ENCODE measurements around the gene CLMP.
A peak's percentile ranks its signal among the peaks of the same experiment; 100 is the strongest.

CLMP gene

DNA sequence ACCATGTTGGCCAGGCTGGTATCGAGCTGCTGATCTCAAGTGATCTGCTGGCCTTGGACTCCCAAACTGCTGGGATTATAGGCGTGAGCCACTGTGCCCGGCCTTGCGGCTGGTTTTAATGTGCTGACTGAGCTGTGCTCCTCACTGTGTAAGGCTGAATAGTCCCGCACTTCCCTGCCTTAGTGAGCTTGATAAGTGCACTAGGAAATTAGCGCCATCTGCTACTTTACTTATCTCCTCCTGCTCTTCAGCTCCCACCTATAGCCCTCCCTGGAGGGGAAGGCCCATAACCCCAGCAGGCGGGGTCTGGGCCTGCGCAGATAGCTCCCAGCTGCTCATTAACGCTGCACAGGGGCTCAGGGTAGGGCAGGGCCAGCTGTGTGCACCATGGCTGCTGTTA lies 49.4 kb downstream of the CLMP start:
- DNase-seq (ENCODE audit: low spot score) = no peak
- H3K27ac ChIP-seq = peak overlapping the region; percentile 80
- POLR2A ChIA-PET (ENCODE audit: low non-redundant PET) = no interaction called here
- CTCF ChIA-PET = interaction anchor here (0.5 to 0.9 kb wide), 2 partner anchors 29 to 102 kb away, joined by 4 read pairs; no protein-coding TSS in a partner anchor
- TF ChIP-seq, protein P1, sequence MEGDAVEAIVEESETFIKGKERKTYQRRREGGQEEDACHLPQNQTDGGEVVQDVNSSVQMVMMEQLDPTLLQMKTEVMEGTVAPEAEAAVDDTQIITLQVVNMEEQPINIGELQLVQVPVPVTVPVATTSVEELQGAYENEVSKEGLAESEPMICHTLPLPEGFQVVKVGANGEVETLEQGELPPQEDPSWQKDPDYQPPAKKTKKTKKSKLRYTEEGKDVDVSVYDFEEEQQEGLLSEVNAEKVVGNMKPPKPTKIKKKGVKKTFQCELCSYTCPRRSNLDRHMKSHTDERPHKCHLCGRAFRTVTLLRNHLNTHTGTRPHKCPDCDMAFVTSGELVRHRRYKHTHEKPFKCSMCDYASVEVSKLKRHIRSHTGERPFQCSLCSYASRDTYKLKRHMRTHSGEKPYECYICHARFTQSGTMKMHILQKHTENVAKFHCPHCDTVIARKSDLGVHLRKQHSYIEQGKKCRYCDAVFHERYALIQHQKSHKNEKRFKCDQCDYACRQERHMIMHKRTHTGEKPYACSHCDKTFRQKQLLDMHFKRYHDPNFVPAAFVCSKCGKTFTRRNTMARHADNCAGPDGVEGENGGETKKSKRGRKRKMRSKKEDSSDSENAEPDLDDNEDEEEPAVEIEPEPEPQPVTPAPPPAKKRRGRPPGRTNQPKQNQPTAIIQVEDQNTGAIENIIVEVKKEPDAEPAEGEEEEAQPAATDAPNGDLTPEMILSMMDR (conservative IDR thresholded peaks at IDR 0.05; ENCODE audit: low read depth) = no peak

DNA sequence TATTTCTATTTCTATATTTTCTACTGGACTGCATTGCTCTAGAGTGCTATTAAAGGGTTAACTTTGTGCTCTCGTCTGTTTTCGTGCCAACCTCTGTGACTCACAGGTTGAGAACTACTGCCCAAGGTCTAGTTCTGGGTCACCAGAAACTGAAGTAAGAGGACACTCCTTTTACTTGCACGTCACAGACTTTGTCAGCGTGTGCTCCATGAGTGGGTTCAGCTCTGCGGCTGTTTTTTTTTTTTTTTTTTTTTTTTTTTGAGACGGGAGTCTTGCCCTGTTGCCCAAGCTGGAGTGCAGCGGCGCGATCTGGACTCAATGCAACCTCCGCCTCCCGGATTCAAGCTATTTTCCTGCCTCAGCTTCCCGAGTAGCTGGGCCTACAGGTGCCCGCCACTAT lies 49.8 kb downstream of the CLMP start:
- H3K27ac ChIP-seq = peak overlapping the region; percentile 80
- TF ChIP-seq, protein P1 (conservative IDR thresholded peaks at IDR 0.05; ENCODE audit: low read depth) = no peak
- CTCF ChIA-PET = interaction anchor here (0.5 to 0.9 kb wide), 2 partner anchors 30 to 102 kb away, joined by 4 read pairs; no protein-coding TSS in a partner anchor
- POLR2A ChIA-PET (ENCODE audit: low non-redundant PET) = no interaction called here
- DNase-seq (ENCODE audit: low spot score) = peak; percentile 91

DNA sequence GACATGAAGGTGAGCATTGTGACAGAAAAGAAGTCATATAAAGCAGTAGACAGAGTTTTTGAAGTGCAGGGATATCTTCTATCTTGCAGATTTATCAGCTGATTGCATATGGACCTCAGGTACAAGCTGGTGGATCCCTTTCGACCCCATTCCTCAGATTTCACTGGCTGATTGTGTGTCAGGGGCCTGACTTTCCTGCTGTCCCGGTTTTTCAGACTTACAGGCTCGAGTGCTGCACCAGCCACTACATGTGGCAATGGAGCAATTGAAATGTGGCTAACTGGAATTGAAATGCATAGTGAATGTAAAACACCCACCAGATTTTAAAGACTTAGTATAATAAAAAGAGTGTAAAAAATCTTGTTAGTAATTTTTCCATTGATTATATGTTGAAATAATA lies 50.3 kb downstream of the CLMP start:
- no peak for DNase-seq (ENCODE audit: low spot score)
- ChIA-PET CTCF (no interaction called here), POLR2A (ENCODE audit: low non-redundant PET) (no interaction called here)
- TF ChIP-seq, protein P1 (conservative IDR thresholded peaks at IDR 0.05; ENCODE audit: low read depth) = no peak
- H3K27ac ChIP-seq = peak overlapping the region; percentile 39

DNA sequence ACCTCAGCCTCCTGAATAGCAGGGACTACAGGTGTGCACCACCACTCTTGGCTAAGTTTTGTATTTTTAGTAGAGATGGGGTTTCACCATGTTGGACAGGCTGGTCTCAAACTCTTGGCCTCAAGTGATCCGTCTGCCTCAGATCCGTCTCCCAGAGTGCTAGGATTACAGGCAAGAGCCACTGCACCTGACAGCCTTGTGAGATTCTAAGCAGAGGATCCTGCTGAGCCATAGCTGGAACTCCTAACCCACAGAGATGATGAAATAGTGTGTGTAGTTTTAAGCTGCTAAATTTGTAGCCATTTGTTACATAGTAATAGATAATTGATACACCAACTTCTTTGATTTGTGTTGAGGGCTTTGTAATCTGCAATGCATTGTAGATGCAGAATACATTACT lies 51.1 kb downstream of the CLMP start:
- CTCF ChIA-PET = interaction anchor here (0.6 kb wide), 1 partner anchor 73 kb away, joined by 3 read pairs; no protein-coding TSS in a partner anchor
- no peak for DNase-seq (ENCODE audit: low spot score)
- H3K27ac ChIP-seq = no peak overlapping the region
- TF ChIP-seq, protein P1 (conservative IDR thresholded peaks at IDR 0.05; ENCODE audit: low read depth) = no peak
- POLR2A ChIA-PET (ENCODE audit: low non-redundant PET) = no interaction called here

DNA sequence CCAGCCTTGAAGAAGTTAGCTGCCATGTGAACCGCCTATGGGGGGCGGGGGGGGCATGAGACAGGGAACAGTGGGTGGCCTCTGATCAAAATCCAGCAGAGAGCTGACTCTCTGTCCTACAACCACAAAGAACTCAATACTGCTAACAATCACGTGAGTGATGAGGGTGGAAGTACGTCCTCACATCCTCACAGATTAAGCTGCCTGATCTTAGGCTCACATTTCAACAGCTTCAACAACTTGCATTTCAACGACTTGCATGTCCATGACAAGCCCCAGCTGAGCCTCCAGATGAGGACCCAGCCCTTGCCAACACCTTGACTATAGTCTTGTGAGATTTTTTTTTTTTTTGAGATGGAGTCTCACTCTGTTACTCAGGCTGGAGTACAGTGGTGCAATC lies 51.6 kb downstream of the CLMP start:
- POLR2A ChIA-PET (ENCODE audit: low non-redundant PET) = no interaction called here
- CTCF ChIA-PET = interaction anchor here (0.6 kb wide), 1 partner anchor 73 kb away, joined by 3 read pairs; no protein-coding TSS in a partner anchor
- TF ChIP-seq, protein P1 (conservative IDR thresholded peaks at IDR 0.05; ENCODE audit: low read depth) = no peak
- no peak for DNase-seq (ENCODE audit: low spot score)
- H3K27ac ChIP-seq = no peak overlapping the region

DNA sequence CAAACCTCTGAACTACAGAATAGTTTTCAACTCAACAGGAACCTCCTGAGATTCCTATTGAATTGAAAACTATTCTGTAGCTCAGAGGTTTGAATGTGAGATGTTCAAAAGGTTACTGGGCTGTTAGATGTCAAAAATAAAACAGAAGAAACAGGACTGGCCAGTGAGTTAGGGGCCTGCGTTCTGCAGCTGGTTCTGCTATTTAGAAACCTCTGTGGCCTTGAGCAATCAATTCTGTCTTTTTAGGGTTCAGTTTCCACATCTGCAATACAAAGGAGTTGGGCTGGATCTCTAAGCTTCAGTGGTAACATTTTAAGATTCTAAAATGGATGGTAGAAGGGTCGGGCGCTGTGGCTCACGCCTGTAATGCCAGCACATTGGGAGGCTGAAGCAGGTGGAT lies 55.8 kb downstream of the CLMP start:
- no peak for DNase-seq (ENCODE audit: low spot score)
- TF ChIP-seq, protein P1 (conservative IDR thresholded peaks at IDR 0.05; ENCODE audit: low read depth) = no peak
- ChIA-PET CTCF (no interaction called here), POLR2A (ENCODE audit: low non-redundant PET) (no interaction called here)
- H3K27ac ChIP-seq = no peak overlapping the region

All from RWPE1 (cell line).